Measurements from ENCODE around the gene KLK3. TPM values are rescaled to one million over a fixed set of nuclear protein-coding genes. Genes with fewer than 3 reads are reported as not detected.
A peak's percentile ranks its signal among the peaks of the same experiment; 100 is the strongest.
"Not testable (repeated sequence)": the region's sequence is repeated elsewhere in the genome, so short reads cannot be mapped to it uniquely, and the experiment has no call there.

Gene KLK3
- total RNA-seq, 1 experiment from 2014 or later = not detected

DNA sequence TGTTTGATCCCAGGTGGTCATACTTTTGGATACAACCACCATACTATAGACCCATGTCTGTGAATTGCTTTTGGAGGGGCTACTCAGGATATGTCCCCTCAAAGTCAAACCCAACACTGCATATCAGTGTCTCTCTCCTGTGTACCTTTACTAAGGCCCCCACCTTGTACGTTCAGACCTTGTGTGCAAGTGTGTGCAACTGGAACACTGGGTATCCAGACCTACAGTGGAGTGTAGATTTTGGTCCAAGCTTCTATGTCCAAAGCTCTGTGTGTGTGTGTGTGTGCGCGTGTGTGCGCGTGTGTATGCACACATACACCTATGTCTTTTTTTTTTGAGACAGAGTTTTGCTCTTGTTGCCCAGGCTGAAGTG is 36.5 kb downstream of the KLK3 start:
- TF ChIP-seq, protein P1, sequence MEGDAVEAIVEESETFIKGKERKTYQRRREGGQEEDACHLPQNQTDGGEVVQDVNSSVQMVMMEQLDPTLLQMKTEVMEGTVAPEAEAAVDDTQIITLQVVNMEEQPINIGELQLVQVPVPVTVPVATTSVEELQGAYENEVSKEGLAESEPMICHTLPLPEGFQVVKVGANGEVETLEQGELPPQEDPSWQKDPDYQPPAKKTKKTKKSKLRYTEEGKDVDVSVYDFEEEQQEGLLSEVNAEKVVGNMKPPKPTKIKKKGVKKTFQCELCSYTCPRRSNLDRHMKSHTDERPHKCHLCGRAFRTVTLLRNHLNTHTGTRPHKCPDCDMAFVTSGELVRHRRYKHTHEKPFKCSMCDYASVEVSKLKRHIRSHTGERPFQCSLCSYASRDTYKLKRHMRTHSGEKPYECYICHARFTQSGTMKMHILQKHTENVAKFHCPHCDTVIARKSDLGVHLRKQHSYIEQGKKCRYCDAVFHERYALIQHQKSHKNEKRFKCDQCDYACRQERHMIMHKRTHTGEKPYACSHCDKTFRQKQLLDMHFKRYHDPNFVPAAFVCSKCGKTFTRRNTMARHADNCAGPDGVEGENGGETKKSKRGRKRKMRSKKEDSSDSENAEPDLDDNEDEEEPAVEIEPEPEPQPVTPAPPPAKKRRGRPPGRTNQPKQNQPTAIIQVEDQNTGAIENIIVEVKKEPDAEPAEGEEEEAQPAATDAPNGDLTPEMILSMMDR (IDR thresholded peaks at IDR 0.05; ENCODE audit: unreplicated experiment) = no peak
- no peak for DNase-seq (ENCODE audit: unreplicated experiment)
- H3K27ac Mint-ChIP-seq (ENCODE audit: low read depth, unreplicated experiment) = no peak overlapping the region
- no peaks in the 10 kb centered on the region for H3K36me3 Mint-ChIP-seq (ENCODE audit: insufficient read depth, unreplicated experiment)
- POLR2A ChIA-PET = no interaction called here
- H3K4me1 Mint-ChIP-seq (ENCODE audit: insufficient read depth, unreplicated experiment) = peaks cover 3% of the 10 kb centered on the region
- CTCF ChIA-PET = interaction anchor here (0.6 to 1.1 kb wide), 2 partner anchors 14 to 71 kb away, joined by 3 to 5 read pairs; no protein-coding TSS in a partner anchor
- H3K27me3 Mint-ChIP-seq (ENCODE audit: insufficient read depth, unreplicated experiment) = peaks cover 17% of the 10 kb centered on the region
- intact Hi-C loops (cut with micrococcal nuclease) = no loop called here
- no peak overlapping the region for H3K4me3 Mint-ChIP-seq (ENCODE audit: unreplicated experiment)
- peaks cover 7% of the 10 kb centered on the region for H3K9me3 Mint-ChIP-seq (ENCODE audit: unreplicated experiment)
- no TSS peak for BruUV-seq (replicated peaks)

DNA sequence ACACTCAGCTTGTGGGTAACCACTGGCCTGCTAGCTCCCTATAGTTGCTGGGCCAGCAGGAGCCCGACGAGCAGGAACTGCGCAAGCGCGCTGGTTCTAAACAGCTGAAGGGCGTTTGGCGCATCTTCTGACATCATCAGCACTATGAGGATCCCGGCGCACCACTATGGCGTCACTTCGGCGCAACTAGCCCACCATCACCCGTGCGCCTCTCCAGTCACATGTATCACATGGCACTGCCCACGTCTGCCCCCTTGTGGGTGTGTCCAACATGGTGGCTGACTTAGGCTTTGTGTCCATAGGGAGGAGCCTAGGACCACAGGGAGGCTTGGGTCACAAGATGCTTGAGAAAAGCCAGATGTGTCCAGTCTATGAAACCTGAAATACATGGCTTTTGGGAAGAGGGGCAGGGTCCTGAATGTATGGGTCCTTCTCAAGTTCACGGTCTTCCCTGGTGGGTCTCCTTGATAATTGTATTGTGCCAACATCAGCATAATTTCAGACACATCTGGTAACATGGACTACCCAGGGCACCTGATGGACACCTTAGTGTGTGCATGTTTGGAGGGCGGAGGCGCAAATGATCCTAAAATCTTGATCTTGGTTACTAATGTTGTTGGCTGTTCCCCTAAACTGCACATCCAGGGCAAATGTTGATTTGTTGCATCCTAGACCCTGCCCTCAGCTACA is 38.5 kb downstream of the KLK3 start:
- Mint-ChIP-seq H3K27ac (ENCODE audit: low read depth, unreplicated experiment) (no peak overlapping the region), H3K27me3 (ENCODE audit: insufficient read depth, unreplicated experiment) (no peaks in the 10 kb centered on the region), H3K4me1 (ENCODE audit: insufficient read depth, unreplicated experiment) (peaks cover 19% of the 10 kb centered on the region), H3K4me3 (ENCODE audit: unreplicated experiment) (no peak overlapping the region), H3K36me3 (ENCODE audit: insufficient read depth, unreplicated experiment) (no peaks in the 10 kb centered on the region), H3K9me3 (ENCODE audit: unreplicated experiment) (peaks cover 7% of the 10 kb centered on the region)
- intact Hi-C loops (cut with micrococcal nuclease) = no loop called here
- BruUV-seq (replicated peaks) = no TSS peak
- TF ChIP-seq, protein P1 (IDR thresholded peaks at IDR 0.05; ENCODE audit: unreplicated experiment) = no peak
- no peak for DNase-seq (ENCODE audit: unreplicated experiment)
- ChIA-PET CTCF (interaction anchor here (0.5 to 0.8 kb wide), 4 partner anchors 17 to 999 kb away, joined by 3 to 4 read pairs (median 3); no protein-coding TSS in a partner anchor), POLR2A (interaction anchor here (0.6 kb wide), 1 partner anchor 543 kb away, joined by 3 read pairs; no protein-coding TSS in a partner anchor)

GRCh38 chr19:50894478-50895356 is 40.0 kb downstream of the KLK3 start:
- Mint-ChIP-seq H3K9me3 (ENCODE audit: unreplicated experiment) (peaks cover 7% of the 10 kb centered on the region), H3K4me3 (ENCODE audit: unreplicated experiment) (no peak overlapping the region), H3K36me3 (ENCODE audit: insufficient read depth, unreplicated experiment) (no peaks in the 10 kb centered on the region), H3K4me1 (ENCODE audit: insufficient read depth, unreplicated experiment) (peaks cover 19% of the 10 kb centered on the region), H3K27ac (ENCODE audit: low read depth, unreplicated experiment) (no peak overlapping the region), H3K27me3 (ENCODE audit: insufficient read depth, unreplicated experiment) (no peaks in the 10 kb centered on the region)
- TF ChIP-seq, protein P1 (IDR thresholded peaks at IDR 0.05; ENCODE audit: unreplicated experiment) = no peak
- intact Hi-C loops (cut with micrococcal nuclease) = no loop called here
- ChIA-PET POLR2A (interaction anchor here (0.6 kb wide), 1 partner anchor 868 kb away, joined by 3 read pairs; no protein-coding TSS in a partner anchor), CTCF (interaction anchor here (1.0 to 1.6 kb wide), 2 partner anchors 27 to 122 kb away, joined by 3 to 7 read pairs; no protein-coding TSS in a partner anchor)
- DNase-seq (ENCODE audit: unreplicated experiment) = no peak
- no TSS peak for BruUV-seq (replicated peaks)

DNA sequence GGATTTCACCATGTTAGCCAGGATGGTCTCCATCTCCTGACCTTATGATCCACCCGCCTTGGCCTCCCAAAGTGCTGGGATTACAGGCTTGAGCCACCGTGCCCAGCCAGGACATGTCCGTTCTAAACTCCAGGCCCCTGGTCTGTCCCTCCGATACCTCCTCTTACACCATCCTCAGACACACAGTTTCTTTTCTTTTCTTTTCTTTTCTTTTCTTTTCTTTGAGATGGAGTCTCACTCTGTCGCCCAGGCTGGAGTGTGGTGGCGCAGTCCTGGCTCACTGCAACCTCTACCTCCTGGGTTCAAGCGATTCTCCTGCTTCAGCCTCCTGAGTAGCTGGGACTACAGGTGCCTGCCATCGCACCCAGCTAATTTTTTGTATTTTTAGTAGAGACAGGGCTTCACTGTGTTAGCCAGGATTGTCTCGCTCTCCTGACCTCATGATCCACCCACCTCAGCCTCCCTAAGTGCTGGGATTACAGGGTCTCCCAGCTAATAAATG is 41.4 kb downstream of the KLK3 start:
- H3K27me3 Mint-ChIP-seq (ENCODE audit: insufficient read depth, unreplicated experiment); DNase-seq (ENCODE audit: unreplicated experiment); CTCF ChIA-PET; intact Hi-C loops (cut with micrococcal nuclease); H3K4me3 Mint-ChIP-seq (ENCODE audit: unreplicated experiment); H3K36me3 Mint-ChIP-seq (ENCODE audit: insufficient read depth, unreplicated experiment); H3K9me3 Mint-ChIP-seq (ENCODE audit: unreplicated experiment): not testable (repeated sequence)
- Mint-ChIP-seq H3K4me1 (ENCODE audit: insufficient read depth, unreplicated experiment) (peaks cover 19% of the 10 kb centered on the region), H3K27ac (ENCODE audit: low read depth, unreplicated experiment) (peak overlapping the region; percentile 82)
- POLR2A ChIA-PET = interaction anchor here (0.6 to 1.6 kb wide), 2 partner anchors 11 to 91 kb away, joined by 3 to 7 read pairs; no protein-coding TSS in a partner anchor
- TSS peak; percentile 99 for BruUV-seq (replicated peaks)
